Tibial artery (tissue), 4 donors: ENCODE data around the gene EPN1.

Experiments
- DNase-seq, 2 donors: peaks; one replicate each; pipeline ENCODE4 v3.0.0-alpha.2; 2019
- H3K27ac ChIP-seq, 2 donors: fragments of 200-600 bp; sonication (generic) in 1 of 2; 1 replicate in 1 of 2; 2 replicates in 1 of 2; pipeline ENCODE4 v1.5.1; 2018 to 2019; ENCODE audit warnings: mild to moderate bottlenecking in 1 of 2
- H3K27me3 ChIP-seq, 2 donors: fragments of 200-600 bp; sonication (generic) in 1 of 2; one replicate each; pipeline versions ENCODE4 v1.5.1 to v1.6.0; 2016 to 2019
- H3K36me3 ChIP-seq, 3 donors: fragments of 200-600 bp; sonication (generic) in 2 of 3; one replicate each; pipeline ENCODE4 v1.5.1; 2016 to 2019; ENCODE audit warnings: mild to moderate bottlenecking in 2 of 3
- H3K4me1 ChIP-seq, 4 donors: fragments of 200-600 bp; sonication (generic) in 2 of 4; 1 replicate in 3 of 4; 2 replicates in 1 of 4; pipeline ENCODE4 v1.5.1; 2016 to 2019
- H3K4me3 ChIP-seq, 2 donors: fragments of 200-600 bp; sonication (generic) in 1 of 2; 1 replicate in 1 of 2; 2 replicates in 1 of 2; pipeline ENCODE4 v1.5.1; 2018 to 2019; ENCODE audit warnings: mild to moderate bottlenecking in 2 of 2
- H3K9me3 ChIP-seq, 3 donors: fragments of 200-600 bp; sonication (generic) in 1 of 3; one replicate each; pipeline ENCODE4 v1.5.1; 2016 to 2019
- intact Hi-C: fragments of 100-400 bp; cut with DNase I; formaldehyde crosslinking; loops from one replicate; pipeline ENCODE4 v1.15.0; 2023; ENCODE audit warnings: low total_unique reads
- TF ChIP-seq, protein P1 (sequence below), 2 experiments: fragments of 200-600 bp in 1 of 2; fragments of 450-650 bp in 1 of 2; IDR thresholded peaks; one replicate each; pipeline ENCODE4 v1.5.1; 2017 to 2019; ENCODE audit warnings: antibody characterized with exemption in 2 of 2, mild to moderate bottlenecking in 1 of 2, moderate library complexity in 1 of 2

EPN1 gene

DNA sequence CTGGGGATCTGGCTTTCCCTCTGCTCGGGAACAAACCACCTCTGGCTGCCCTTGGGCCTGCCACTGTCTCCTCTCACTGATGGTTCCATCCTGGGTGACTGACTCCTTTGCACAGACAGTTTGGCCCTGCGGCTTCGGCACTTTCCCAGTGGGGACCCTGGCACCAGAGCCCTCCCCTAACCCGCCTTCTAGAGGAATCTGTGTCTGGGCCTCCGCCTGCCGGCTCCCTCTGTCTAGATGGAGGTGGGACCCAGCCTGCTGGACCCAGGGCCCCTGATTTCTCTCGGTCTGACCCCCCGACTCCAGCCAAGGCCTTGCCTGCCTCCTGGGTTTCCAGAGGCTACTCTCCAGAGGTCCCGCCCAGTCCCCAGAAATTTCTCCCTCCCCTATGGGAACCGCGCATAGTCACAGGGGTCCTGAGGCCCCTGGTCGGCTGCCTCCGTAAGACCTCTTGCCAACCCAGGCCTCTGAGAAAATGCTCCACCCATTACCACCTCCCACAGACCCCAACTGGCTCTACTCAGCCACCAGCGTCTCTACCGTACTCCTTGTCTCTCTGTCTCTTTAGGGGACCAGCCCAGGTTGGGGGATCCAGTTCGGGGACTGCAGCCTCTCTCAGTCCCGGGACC lies 24.3 kb upstream of the EPN1 start:
- intact Hi-C loops = no loop called here
- Histone ChIP-seq H3K27me3 (no peaks in the 10 kb centered on the region), H3K9me3 (no peaks in the 10 kb centered on the region), H3K4me3 (no peak overlapping the region), H3K27ac (no peak overlapping the region), H3K4me1 (peaks cover 0 to 38% (median 31%) of the 10 kb centered on the region in 4 donors), H3K36me3 (peaks cover 0 to 14% (median 0%) of the 10 kb centered on the region in 3 donors)
- DNase-seq = no peak
- TF ChIP-seq, protein P1, sequence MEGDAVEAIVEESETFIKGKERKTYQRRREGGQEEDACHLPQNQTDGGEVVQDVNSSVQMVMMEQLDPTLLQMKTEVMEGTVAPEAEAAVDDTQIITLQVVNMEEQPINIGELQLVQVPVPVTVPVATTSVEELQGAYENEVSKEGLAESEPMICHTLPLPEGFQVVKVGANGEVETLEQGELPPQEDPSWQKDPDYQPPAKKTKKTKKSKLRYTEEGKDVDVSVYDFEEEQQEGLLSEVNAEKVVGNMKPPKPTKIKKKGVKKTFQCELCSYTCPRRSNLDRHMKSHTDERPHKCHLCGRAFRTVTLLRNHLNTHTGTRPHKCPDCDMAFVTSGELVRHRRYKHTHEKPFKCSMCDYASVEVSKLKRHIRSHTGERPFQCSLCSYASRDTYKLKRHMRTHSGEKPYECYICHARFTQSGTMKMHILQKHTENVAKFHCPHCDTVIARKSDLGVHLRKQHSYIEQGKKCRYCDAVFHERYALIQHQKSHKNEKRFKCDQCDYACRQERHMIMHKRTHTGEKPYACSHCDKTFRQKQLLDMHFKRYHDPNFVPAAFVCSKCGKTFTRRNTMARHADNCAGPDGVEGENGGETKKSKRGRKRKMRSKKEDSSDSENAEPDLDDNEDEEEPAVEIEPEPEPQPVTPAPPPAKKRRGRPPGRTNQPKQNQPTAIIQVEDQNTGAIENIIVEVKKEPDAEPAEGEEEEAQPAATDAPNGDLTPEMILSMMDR (IDR thresholded peaks at IDR 0.05) = no peak

DNA sequence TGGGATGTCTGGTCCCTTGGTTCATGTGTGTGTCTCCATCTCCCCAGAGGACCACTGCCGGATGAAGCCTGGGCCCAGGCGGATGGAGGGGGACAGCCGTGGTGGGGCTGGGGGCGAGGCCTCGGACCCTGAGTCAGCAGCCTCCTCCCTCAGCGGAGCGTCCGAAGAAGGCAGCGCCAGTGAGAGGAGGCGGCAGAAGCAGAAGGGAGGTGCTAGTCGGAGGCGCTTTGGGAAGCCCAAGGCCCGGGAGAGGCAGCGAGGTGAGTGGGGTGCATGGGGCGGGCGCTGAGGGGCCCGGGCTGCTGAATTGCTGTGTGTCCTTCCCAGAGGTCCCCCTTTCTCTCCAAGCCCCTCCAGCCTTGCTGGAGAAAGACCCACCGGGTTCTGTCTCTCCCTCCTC lies 23.8 kb upstream of the EPN1 start:
- Histone ChIP-seq H3K9me3 (no peaks in the 10 kb centered on the region), H3K4me3 (no peak overlapping the region), H3K36me3 (peaks cover 0 to 12% (median 0%) of the 10 kb centered on the region in 3 donors), H3K27me3 (no peaks in the 10 kb centered on the region), H3K27ac (no peak overlapping the region), H3K4me1 (peaks cover 0 to 44% (median 36%) of the 10 kb centered on the region in 4 donors)
- intact Hi-C loops = no loop called here
- TF ChIP-seq, protein P1 (IDR thresholded peaks at IDR 0.05) = no peak
- DNase-seq = no peak

DNA sequence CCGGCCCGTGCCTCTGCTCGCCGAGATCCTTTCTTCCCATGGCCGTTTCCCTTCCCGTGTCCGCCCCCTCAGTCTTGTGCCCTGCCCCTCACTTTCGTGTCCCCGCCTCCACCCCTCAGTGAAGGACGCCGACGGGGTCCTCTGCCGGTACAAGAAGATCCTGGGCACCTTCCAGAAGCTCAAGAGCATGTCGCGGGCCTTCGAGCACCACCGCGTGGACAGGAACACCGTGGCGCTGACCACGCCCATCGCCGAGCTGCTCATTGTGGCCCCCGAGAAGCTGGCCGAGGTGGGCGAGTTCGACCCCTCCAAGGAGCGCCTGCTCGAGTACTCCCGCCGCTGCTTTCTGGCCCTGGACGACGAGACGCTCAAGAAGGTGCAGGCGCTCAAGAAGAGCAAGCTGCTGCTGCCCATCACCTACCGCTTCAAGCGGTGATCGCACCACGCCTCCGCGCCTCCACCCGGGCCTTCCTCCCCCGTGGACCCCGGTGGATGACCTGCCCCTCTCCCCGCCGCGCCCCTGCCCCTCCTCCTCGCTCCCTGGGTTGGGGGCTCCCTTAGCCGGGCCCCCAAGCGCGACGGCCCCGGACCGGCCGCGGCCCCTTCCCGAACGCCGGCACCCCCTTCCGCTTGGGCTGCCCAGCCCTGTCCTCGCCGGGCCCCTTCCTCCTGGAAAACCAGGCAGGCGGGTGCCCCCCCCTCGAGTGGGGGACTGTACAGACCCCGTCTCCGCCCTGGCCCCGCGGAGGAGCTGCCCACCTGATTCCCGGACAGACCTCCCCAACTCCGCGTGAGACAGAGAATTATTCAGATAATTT lies 22.5 kb upstream of the EPN1 start:
- H3K4me1 ChIP-seq = peaks cover 0 to 50% (median 43%) of the 10 kb centered on the region in 4 donors

DNA sequence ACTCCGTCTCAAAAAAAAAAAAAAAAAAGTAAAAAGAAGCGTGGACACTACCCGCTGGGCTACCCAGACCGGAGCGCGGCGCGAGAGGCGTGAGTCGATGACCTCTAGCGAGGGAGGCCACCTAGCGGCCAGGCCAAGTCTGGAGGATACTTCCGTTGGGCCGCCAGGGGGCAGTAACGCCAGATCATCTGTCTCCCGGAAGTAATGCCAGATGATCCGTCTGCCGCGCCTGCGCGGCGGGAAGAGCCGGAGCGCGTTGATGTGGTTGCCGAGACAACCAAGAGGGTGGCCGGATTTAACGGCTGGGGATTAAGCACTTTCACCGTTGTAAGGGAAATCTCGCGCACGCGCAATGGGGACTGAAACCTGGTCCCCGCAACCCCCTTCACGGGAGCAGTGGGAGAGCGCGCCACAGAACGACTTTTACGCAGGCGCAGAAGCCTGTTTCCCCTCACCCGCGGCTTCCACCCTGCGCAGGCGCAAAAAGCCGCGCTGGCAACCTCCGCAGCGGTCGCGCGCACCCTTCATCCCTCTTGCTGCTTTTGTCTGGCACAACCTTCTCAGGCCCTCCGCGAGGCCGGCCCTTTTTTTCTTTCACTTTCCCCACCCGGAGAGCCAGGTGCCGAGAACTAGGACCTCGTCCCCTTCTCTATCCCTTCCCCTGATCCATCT lies 21.2 kb upstream of the EPN1 start:
- intact Hi-C loops = no loop called here
- TF ChIP-seq, protein P1 (IDR thresholded peaks at IDR 0.05) = peak; percentile 97 to 100
- no peaks in the 10 kb centered on the region for H3K27me3 ChIP-seq
- no peaks in the 10 kb centered on the region for H3K9me3 ChIP-seq
- H3K4me1 ChIP-seq = peaks cover 0 to 50% (median 48%) of the 10 kb centered on the region in 4 donors
- H3K27ac ChIP-seq = peak overlapping the region; percentile 93 to 99
- peak; percentile 97 to 99 for DNase-seq
- peak overlapping the region; percentile 73 to 96 for H3K4me3 ChIP-seq
- H3K36me3 ChIP-seq = peaks cover 0 to 17% (median 0%) of the 10 kb centered on the region in 3 donors

More for the DNA sequence above, 22.5 kb upstream of the EPN1 start:
- Histone ChIP-seq H3K4me3 (no peak overlapping the region), H3K27ac (peak overlapping the region; percentile 93 to 99), H3K9me3 (no peaks in the 10 kb centered on the region), H3K36me3 (peaks cover 0 to 12% (median 0%) of the 10 kb centered on the region in 3 donors), H3K27me3 (no peaks in the 10 kb centered on the region)
- DNase-seq = no peak
- TF ChIP-seq, protein P1 (IDR thresholded peaks at IDR 0.05) = no peak
- intact Hi-C loops = no loop called here

DNA sequence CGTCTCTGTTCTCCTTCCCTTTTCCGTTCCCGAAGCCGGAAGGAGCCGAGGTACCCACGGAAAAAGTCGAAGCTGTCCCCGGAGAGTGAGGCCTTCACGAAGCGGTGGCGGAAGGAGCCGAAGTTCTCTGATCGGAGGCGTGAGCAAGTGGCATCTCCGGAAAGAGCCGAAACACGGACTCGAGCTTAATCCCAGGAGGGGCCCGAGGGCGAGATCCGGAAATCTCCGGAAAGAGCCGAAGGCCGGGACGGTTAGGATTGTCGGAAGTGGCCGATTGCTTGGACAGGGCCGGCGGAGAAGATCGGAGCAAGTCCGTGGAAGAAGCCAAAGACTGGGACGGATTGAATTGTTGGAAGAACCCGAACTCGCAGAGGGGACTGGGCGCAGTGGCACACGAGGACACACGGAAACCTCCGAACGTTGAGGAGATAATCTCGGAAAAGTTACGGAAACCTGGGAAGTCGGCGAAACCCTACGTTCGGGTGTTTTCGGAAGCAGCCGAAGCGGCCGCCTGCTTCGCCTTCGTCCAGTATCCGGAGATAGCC lies 20.6 kb upstream of the EPN1 start:
- TF ChIP-seq, protein P1 (IDR thresholded peaks at IDR 0.05) = no peak
- no peaks in the 10 kb centered on the region for H3K9me3 ChIP-seq
- intact Hi-C loops = no loop called here
- no peaks in the 10 kb centered on the region for H3K27me3 ChIP-seq
- DNase-seq = peak; percentile 100
- H3K4me1 ChIP-seq = peaks cover 0 to 50% (median 48%) of the 10 kb centered on the region in 4 donors
- peak overlapping the region; percentile 73 to 96 for H3K4me3 ChIP-seq
- peak overlapping the region; percentile 93 to 99 for H3K27ac ChIP-seq
- peaks cover 0 to 23% (median 4%) of the 10 kb centered on the region in 3 donors for H3K36me3 ChIP-seq
